ENCODE measurements around the gene PRKCE.

GRCh38 chr2:45706033-45706432, 54.6 kb downstream of the PRKCE start:
- TF ChIP-seq CTCF (conservative IDR thresholded peaks at IDR 0.05; ENCODE audit: low read length), result no peak
- no peak for TF ChIP-seq EZH2phosphoT487 (IDR thresholded peaks at IDR 0.05; ENCODE audit: borderline replicate concordance, low read depth, low read length)

Data from OCI-LY7 (cell line).